Measurements from ENCODE around the gene SEPTIN1. TPM values are rescaled to one million over a fixed set of nuclear protein-coding genes. Genes with fewer than 3 reads are reported as not detected.

SEPTIN1 gene
- total RNA-seq = under 0.01 TPM

- DNase-seq = no peak
Observed at GRCh38 chr16:30382111-30382881, at the start of gene SEPTIN1. Gene SEPTIN1, minus strand, starts transcription at chr16:30382561. Its CDS starts 19 bp downstream, at chr16:30382542.

DNA sequence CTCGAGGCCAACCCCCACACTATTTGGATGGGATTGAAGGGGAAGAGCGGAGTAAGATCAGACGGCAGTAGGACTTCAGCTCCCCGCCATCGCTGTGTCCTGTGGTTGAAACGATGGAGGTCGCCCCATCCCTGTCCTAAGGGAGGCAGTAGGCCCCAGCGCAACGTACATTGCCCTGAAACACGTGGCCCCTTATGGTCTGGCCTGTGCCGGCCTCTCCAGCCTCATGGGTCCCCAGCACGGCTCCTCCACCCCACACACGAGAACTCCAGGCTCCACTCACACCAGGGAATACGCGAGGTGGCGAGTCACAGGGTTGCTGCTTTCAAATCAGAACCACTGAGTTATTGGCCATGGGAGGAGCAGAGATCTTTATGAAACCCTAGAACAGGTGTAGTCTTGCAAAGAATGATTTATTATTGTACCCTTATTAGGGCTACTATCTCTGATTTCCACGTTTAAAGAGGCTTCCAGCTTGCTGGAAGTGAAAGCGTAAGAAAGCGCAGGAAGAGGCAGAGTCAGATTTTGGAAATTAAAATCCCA is 48.1 kb upstream of the SEPTIN1 start:
- no peak for DNase-seq

DNA sequence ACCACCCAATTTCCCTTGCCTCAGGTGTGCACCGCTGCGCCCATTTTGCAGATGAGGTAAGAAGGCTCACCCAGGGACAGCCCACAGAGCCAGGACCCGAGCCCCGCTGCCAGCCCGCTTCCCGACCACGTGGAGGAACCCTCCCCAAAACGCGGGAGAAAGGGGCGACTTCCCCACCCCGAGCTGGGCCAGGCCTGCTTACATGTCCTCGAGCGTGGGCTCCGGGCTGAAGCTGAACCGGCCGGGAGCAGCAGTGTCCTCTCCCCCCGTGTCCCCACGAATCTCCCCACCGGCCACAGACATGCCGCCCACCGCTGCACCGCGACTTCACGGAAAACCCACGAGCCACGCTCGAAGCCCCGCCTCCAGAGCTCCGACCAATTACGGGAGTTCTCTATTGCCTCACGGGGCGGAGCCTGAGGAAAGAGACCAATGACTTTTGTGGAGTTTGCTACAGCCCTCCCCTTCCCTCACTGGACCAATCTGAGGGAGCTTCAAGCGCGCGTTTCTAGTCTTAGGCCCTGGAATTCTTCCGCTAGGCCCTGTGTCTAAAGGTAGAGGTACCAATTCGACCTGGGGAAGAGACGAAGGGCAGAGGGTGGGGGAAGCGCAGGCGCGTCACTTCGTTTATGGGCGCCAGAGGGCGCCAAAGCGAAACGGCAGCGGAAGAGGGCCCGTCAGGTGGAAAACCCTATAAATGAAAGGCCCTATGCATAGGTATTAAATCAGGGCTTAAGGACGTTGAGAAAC is 47.5 kb upstream of the SEPTIN1 start, which contains the start of gene DCTPP1:
DCTPP1 (minus strand) TSS at position 353 of the 750 bp plus-strand sequence; CDS start at position 303, 50 bp downstream.
- DNase-seq = peak; percentile 93

DNA sequence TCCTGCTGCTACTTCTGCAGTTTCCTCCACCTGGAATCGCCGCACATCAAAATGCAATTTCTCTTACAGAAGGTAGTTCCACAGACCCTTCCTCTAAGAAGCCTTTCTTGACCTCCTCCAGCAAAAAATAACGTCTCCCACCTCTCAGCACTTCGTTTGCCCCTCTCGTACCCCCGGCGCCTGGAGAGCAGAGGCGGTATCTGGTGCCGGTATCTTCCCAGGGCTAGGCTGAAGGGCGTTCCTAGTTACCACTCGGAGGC is 47.0 kb upstream of the SEPTIN1 start:
- DNase-seq = no peak

GRCh38 chr16:30428055-30428454 is 45.7 kb upstream of the SEPTIN1 start:
- DNase-seq = no peak

DNA sequence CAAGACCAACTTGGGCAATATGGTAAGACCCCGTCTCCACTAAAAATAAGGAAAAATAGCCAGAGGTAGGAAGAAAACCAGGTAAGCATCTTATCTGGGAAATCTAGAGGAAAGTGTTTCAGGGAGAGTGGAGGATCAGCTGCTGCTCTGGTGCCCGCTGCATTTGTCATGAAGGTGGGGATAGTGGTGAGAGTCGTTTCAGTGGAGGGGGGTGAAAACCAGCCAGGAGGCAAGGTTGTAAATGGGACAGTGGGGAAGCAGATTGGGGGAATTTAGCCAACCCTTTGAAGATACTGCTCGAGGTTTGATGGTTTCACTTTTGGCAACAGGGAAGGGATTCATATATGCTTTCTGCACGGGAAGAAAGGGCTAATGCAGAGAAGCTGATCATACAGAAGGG is 38.6 kb upstream of the SEPTIN1 start:
- DNase-seq = no peak

DNA sequence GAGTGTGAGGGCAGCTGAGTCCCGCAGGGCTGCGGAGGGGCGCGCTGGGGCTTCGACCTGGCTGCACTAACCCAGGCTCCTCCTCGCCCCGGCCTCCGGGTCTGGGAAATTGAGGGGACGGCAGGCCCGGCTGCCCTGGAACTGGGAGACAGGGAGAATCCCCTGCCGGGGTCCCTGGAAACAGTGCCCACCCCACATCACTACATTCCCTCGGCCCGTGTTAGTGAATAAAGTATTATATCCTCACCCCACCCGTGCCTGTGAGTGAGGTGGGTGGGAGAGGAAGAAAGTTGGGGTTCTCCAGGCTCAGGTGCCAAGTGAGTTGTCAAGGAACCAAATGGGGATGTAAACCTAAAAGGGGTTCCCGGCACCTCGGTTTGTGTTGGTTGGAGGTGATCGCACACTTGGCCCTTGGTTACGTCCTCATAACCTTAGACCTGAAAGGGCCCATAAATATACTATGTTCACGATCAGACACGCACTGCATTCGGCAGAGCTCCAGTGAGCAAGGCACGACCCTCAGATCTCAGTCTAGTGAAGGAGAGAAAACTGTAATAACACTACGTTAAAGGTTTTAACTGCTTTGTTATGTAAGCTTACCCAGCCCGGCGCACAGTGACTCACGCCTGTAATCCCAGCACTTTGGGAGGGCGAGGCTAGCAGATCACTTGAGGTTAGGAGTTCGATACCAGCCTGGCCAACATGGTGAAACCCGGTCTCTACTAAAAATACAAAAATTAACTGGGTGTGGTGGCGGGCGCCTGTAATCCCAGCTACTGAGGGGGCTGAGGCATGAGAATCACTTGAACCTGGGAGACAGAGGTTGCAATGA is 36.2 kb upstream of the SEPTIN1 start:
- DNase-seq = peak; percentile 15

GRCh38 chr16:30417529-30418349 is 35.4 kb upstream of the SEPTIN1 start:
- DNase-seq = peak; percentile 82

DNA sequence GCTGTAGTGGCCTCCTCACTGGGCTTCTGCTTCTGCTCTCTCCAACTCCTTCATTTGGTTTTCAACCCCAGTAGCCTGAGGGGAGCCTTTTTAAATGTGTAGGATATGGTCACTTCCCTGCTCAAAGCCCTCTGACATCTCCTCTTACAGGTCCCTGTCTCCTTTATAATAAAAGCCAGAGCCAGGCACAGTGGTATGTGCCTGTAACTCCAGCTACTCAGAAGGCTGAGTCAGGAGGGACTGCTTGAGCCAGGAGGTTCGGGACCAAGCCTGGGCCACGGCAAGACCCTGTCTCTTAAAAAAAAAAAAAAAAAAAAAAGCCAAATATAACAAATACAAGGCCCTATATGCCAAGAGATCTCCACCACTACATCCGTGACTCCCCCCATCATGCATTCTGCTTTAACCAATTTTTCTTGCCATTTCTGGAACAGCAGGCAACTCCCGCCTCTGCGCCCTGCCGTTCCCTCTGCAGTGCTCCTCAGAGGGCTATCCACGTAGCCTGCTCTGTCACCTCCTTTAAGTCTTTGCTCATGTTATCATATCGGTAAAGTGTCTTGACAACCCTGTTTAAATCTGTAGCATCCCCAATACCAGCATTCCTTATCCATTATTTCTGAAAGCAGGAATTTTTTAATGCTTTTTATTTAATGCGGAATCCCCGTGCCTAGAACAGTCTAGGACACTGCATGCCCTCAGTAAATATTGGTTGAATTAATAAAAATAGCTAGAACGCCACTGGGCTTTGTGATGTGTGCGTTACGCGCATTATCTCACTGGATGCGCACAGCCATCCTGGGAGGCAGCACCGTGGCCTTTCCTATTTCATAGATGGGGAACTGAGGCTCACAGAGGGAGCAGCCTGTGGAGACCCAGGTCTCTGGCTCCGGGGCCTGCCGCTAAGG is 34.5 kb upstream of the SEPTIN1 start:
- DNase-seq = no peak

- no peak for DNase-seq
Observed at GRCh38 chr16:30416047-30416603, 33.8 kb upstream of the SEPTIN1 start.

DNA sequence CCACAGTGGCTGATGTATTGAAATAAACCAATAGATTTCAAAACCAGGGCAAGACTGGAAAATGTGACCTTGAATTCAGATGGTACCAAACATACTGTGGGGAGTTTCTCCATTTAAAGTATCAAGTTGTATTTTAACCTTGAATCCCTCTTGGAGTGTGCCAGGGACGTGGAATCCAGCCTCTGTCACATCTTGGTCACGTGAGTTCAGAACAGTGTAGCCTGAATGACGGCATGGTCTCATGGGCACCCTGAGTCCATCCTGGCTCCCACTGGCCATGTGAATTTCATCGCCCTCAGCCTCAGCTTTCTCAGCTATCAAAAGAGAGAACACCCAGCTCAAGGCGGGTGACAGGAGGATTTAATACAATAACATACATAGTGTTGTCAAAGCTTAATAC is 31.8 kb upstream of the SEPTIN1 start:
- no peak for DNase-seq

DNA sequence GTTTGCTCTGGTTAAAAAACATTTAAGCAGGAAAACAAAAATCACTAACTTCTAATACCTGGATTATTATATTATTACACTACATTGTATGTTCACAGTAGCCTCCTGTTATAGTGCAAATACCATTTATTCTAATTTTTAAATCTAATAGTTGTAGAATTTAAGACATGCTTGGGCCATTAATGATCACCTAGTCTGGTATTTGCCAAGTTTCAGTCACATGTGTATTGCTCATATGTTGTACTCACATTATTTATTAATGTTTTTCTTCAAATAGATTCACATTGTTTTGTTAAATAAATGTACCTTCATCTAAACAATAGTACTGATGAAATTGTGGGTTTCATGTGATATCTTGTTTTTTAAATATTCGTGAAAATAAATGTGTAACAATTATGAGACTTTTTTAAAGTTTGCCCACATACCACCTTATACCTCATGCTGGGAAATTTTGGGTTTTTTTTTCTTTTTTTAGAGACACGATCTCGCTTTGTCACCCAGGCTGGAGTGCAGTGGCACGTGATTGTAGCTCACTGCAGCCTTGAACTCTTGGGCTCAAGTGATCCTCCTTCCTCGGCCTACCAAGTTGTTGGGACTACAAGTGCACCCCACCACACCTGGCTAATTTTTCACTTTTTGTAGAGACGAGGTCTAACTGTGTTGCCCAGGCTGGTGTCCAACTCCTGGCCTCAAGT is 30.9 kb upstream of the SEPTIN1 start:
- DNase-seq = no peak

DNA sequence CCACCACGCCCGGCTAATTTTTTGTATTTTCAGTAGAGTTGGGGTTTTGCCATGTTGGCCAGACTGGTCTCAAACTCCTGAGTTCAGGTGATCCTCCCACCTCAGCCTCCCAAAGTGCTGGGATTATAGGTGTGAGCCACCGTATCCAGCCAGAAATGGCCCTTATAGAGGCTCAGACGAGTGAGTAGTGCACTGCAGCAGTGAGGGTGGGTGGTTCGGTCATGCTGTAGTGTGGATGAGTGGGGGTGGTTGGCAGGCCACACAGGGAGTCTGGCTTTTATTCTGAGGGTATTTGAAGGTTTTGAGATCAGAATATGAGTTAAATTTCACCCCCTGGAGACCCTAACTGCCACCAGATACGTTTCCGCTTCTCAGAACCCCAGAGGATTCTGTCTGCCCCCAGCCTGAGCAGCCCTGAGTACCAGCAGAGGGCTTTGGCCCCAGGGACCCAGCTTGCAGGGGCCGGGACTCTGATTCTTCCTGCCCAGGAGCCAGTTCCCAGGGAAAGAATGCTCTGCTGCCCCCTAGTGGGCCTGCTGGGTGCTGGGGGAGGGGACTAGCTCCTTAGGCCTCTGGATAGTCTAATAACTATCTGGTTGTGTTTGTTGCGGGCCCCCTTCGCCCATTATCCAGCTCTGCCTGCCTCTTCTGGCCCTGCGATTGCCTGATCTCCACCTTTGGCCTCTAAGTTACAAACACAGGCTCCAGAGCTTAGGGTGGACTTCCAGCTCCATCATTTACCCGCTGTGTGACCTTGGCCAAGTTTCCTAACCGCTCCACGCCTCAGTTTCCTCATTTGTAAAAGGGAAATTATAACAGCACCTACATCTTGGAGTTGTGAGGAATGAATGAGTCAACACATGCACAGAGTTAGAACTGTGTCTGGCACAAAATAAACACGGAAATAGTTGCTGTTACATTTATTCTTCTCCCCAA is 27.0 kb upstream of the SEPTIN1 start:
- DNase-seq = peak; percentile 81

- DNase-seq = no peak
Observed at GRCh38 chr16:30407804-30408534, 25.6 kb upstream of the SEPTIN1 start.

- peak; percentile 92 for DNase-seq
Observed at GRCh38 chr16:30407102-30407803, 24.9 kb upstream of the SEPTIN1 start, which contains the start of gene ZNF771. Gene ZNF771, plus strand, starts transcription at chr16:30407606. Its CDS starts 448 bp downstream, at chr16:30408054.

DNA sequence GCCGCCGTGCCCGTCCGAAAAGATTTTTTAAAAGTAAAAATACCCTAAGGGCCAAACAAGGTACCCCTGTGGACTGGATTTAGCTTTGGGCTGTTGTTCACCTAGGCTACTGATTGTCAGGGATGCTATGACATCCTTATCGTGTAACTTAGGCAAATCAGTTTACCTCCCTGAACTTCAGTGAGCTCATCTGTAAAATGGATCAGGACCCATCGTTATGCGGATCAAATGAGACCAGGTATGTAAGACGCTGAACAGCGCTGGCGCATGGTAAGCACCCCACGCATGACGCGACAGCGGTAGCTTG is 24.4 kb upstream of the SEPTIN1 start:
- no peak for DNase-seq

DNA sequence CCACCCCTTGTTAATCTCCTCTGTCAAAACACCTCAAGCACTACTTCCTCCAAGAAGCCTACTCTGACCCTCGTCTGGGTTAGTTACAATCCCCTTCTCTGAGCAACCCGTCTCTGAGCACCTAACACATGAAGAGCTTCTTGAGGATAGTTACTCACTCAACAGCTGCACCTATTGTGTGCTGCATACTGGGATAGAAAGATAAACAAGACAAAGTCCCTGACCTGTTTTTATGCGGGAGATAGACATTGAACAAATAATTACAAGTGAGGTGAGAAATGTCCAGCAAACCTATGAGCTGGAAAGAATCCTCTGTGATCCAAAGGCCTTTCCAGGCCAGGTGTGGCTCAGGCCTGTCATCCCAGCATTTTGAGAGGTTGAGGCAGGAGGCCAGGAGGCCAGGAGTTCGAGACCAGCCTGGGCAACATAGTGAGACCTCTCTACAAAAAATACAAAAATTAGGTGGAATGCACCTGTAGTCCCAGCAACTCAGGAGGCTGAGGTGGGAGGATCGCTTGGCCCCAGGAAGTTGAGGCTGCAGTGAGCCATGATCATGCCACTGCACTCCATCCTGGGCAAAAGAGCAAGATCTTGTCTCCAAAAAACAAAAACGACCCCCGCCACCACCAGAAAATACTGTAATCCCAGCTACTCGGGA is 19.5 kb upstream of the SEPTIN1 start:
- DNase-seq = no peak
